ENCODE data around the gene SLC35D1. TPM values are rescaled to one million over a fixed set of nuclear protein-coding genes. Genes with fewer than 3 reads are reported as not detected.

SLC35D1 gene
- polyA plus RNA-seq, 1 of the 3 experiments (the other 2 are of a cell fraction), result 4.8 TPM

- WGBS (ENCODE audit: low lambda C conversion rate), result 61% methylated on average over 1 of the region's 1 CpG
- POLR2A ChIA-PET, result no interaction called here
These were observed 23.6 kb upstream of the SLC35D1 start for GRCh38 chr1:67077593-67077992.

GRCh38 chr1:67072749-67073148 is 18.8 kb upstream of the SLC35D1 start:
- no peak for DNase-seq
- Histone ChIP-seq H3K27me3 (ENCODE audit: insufficient read depth) (no peaks in the 10 kb centered on the region), H3K9me2 (no peaks in the 10 kb centered on the region), H3K9ac (no peak overlapping the region), H3K4me2 (no peak overlapping the region), H2AFZ (ENCODE audit: low read depth) (no peak overlapping the region), H3K9me3 (no peaks in the 10 kb centered on the region), H3K36me3 (replicated peaks in 1 of 2; ENCODE audit: control insufficient read depth in 1 of 2, insufficient read depth in 2 of 2, low read length in 1 of 2) (no peaks in the 10 kb centered on the region), H4K20me1 (ENCODE audit: insufficient read depth) (no peaks in the 10 kb centered on the region), H3F3A (replicated peaks; ENCODE audit: insufficient read depth) (no peaks in the 10 kb centered on the region), H3K27ac (ENCODE audit: low read depth in 2 of 2, low read length in 1 of 2) (no peak overlapping the region), H3K4me1 (ENCODE audit: control insufficient read depth in 1 of 2, insufficient read depth in 2 of 2, low read depth in 1 of 2, low read length in 1 of 2) (no peaks in the 10 kb centered on the region), H3K4me3 (ENCODE audit: low read depth in 2 of 2, low read length in 1 of 2) (no peak overlapping the region), H3K79me2 (ENCODE audit: insufficient read depth) (no peaks in the 10 kb centered on the region)
- ChIA-PET CTCF (interaction anchor here (1.3 kb wide), 1 partner anchor 77 kb away, joined by 3 read pairs; no protein-coding TSS in a partner anchor), POLR2A (no interaction called here)
- WGBS (ENCODE audit: low lambda C conversion rate), result 43% methylated on average over 1 of the region's 1 CpG
- TF ChIP-seq REST (IDR thresholded peaks at IDR 0.05; ENCODE audit: low read depth, low read length) (no peak), SIN3A (IDR thresholded peaks at IDR 0.05; ENCODE audit: borderline replicate concordance, low read depth, low read length) (no peak), IRF3 (IDR thresholded peaks at IDR 0.05; ENCODE audit: low read depth, low read length) (no peak), USF1 (IDR thresholded peaks at IDR 0.05; ENCODE audit: borderline replicate concordance, low read depth) (no peak), FOXJ3 (CRISPR knock-in tag; IDR thresholded peaks at IDR 0.05) (no peak), TEAD4 (IDR thresholded peaks at IDR 0.05; ENCODE audit: borderline replicate concordance, insufficient read depth) (no peak), RAD21 (IDR thresholded peaks at IDR 0.05; ENCODE audit: low read length) (no peak), USF2 (IDR thresholded peaks at IDR 0.05; ENCODE audit: borderline replicate concordance, low read depth, low read length) (no peak), RFX5 (IDR thresholded peaks at IDR 0.05; ENCODE audit: low read length) (no peak), MXI1 (IDR thresholded peaks at IDR 0.05; ENCODE audit: low read depth, low read length) (no peak), YY1 (IDR thresholded peaks at IDR 0.05; ENCODE audit: low read depth) (no peak), EZH2phosphoT487 (IDR thresholded peaks at IDR 0.05; ENCODE audit: borderline replicate concordance, low read depth) (no peak), TAF1 (IDR thresholded peaks at IDR 0.05; ENCODE audit: borderline replicate concordance, low read depth, low read length) (no peak), NFIC (IDR thresholded peaks at IDR 0.05; ENCODE audit: borderline replicate concordance) (no peak), ZBTB33 (IDR thresholded peaks at IDR 0.05; ENCODE audit: borderline replicate concordance, low read depth) (no peak), JUND (IDR thresholded peaks at IDR 0.05) (no peak), RXRA (IDR thresholded peaks at IDR 0.05; ENCODE audit: borderline replicate concordance, low read depth) (no peak), SMC3 (IDR thresholded peaks at IDR 0.05; ENCODE audit: low read depth, low read length) (no peak)

More at GRCh38 chr1:67077593-67077992, 23.6 kb upstream of the SLC35D1 start:
- H3K27me3 ChIP-seq (ENCODE audit: insufficient read depth), result no peaks in the 10 kb centered on the region
- no peaks in the 10 kb centered on the region for H3F3A ChIP-seq (replicated peaks; ENCODE audit: insufficient read depth)
- CTCF ChIA-PET, result no interaction called here
- no peak for DNase-seq
- no peak overlapping the region for H3K9ac ChIP-seq
- no peaks in the 10 kb centered on the region for H3K79me2 ChIP-seq (ENCODE audit: insufficient read depth)
- H4K20me1 ChIP-seq (ENCODE audit: insufficient read depth), result no peaks in the 10 kb centered on the region
- H3K9me3 ChIP-seq, result no peaks in the 10 kb centered on the region
- H3K27ac ChIP-seq (ENCODE audit: low read depth in 2 of 2, low read length in 1 of 2), result no peak overlapping the region
- H2AFZ ChIP-seq (ENCODE audit: low read depth), result no peak overlapping the region
- no peaks in the 10 kb centered on the region for H3K36me3 ChIP-seq (replicated peaks in 1 of 2; ENCODE audit: control insufficient read depth in 1 of 2, insufficient read depth in 2 of 2, low read length in 1 of 2)
- H3K9me2 ChIP-seq, result no peaks in the 10 kb centered on the region
- H3K4me2 ChIP-seq, result no peak overlapping the region
- no peaks in the 10 kb centered on the region for H3K4me1 ChIP-seq (ENCODE audit: control insufficient read depth in 1 of 2, insufficient read depth in 2 of 2, low read depth in 1 of 2, low read length in 1 of 2)
- TF ChIP-seq EZH2phosphoT487 (IDR thresholded peaks at IDR 0.05; ENCODE audit: borderline replicate concordance, low read depth) (no peak), GABPA (IDR thresholded peaks at IDR 0.05; ENCODE audit: low read depth) (no peak), RAD21 (IDR thresholded peaks at IDR 0.05; ENCODE audit: low read length) (no peak), TEAD4 (IDR thresholded peaks at IDR 0.05; ENCODE audit: borderline replicate concordance, insufficient read depth) (no peak), NRF1 (IDR thresholded peaks at IDR 0.05; ENCODE audit: low read depth, low read length) (no peak), SMC3 (IDR thresholded peaks at IDR 0.05; ENCODE audit: low read depth, low read length) (no peak)
- no peak overlapping the region for H3K4me3 ChIP-seq (ENCODE audit: low read depth in 2 of 2, low read length in 1 of 2)
